HL-60/S4 (cell line): ENCODE measurements around the gene PTF1A.
"Not testable (repeated sequence)": the region's sequence is repeated elsewhere in the genome, so short reads cannot be mapped to it uniquely, and the experiment has no call there.

ENCODE experiments used
- in situ Hi-C: fragments of 300-500 bp; cut with MboI; formaldehyde crosslinking; loops from 2 replicates; pipeline ENCODE4 v1.14.3; 2022; ENCODE audit warnings: low sequenced_read_pairs

PTF1A gene

DNA sequence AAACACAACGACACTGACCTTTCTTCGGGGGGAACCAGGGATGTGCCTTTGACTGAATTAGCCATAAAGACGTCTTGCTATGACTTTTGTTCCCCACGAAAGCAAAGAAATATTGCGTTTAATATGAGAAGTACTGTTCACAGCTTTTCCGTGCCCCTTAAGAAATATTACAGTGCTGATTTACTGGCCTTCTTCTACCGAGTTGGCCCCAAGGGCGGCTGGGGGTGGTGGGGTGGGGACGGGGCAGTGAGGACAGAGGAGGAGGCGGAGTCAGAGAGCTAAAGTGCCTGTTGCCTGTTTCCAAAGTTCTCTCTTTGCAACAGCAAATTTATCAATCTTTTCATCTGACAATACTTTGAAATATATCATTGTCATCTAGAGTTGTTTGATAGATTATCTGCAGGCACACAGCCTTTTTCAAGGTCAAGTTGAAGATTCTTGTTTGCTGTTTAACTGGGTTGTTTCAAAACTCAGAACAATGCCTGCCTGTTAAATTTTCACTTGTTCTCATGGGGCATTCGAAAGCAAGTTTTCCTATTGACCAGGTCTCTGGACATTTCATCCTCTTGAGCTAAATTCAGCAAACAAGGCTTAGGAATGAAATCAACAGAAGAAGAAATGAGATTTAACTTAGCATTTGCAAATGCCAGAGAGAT lies 9.0 kb downstream of the PTF1A start:
- in situ Hi-C loops = no loop called here

DNA sequence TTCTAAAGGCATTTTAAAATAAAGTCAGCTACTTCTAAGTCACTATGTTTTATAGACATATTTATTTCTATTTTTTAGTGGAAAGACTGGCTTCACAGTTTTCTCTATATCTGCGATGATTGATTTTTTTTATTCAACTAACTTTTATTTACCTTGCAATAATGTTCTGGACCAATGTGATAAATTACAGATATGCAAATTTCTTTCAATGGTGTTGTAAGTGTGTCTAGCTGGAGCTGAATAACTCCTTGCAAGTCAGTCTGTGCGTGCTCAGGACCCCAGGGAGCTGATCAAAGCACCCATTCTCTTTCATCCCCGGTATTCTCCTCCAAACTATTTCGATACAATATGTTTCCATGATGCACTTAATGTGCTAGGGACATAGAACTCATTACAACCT lies 9.7 kb downstream of the PTF1A start:
- in situ Hi-C loops = no loop called here

DNA sequence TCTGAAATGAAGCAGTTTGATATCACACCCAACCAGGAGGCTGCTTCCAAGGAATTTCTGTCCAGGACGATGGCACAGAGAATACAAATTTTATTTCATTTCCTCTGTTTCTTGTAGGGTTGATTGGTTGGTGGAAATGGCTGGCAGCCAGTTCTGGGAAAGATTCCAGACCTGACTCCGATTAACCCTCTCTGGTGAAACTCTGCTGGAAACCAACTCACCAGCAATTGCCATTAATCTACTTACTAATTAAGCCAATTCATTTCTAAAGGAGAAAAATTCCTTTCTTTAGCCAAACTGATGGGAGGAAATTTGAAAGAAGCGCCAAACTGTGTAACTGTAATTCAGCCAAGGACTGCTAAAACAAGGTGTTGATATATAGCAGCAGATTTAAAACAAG lies 10.7 kb downstream of the PTF1A start:
- in situ Hi-C loops = no loop called here

DNA sequence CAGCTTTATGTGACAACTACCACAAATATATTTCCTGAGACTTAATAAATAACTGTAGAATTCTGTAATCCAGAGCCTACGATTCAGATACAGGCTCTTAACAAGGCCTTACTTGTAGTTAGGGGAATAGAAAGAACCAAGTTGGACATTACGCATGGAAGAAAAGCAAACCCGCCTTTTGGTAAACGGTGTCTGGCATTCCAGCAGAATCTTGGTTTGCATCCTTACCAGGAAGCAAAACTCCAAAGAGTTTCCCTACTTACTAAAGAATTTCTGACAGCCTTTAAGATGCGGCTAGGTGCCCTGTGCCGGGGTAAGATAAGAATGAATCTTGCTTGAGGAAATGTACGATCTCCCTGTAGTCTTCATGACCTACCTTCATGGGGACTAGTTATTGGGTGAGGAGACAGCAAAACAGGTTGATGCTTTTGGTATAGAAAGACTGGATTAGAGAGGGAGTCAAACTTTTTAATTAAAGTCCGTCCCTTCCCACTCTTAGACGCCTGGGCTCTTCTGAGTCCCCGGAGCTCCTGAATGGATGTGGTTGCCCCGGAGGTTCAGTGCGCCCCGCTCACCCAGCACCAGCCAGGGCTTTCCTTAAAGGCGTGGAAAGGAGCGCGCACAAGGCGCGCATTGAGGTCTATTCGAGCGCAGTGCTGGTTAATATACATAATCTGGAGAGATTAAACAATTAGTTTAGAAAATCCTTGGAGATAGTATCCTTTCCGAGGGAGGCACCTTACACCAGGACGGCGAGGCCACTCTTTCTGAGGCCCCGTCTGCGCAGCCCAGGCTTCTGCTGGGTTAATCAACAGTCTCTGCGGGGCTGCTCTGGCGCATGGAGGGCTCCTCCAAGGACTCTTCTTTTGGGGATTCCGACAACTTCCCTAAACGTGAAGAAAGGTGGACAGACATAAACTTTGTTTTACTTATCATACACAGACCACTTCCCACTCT lies 11.5 kb downstream of the PTF1A start:
- in situ Hi-C loops = no loop called here

DNA sequence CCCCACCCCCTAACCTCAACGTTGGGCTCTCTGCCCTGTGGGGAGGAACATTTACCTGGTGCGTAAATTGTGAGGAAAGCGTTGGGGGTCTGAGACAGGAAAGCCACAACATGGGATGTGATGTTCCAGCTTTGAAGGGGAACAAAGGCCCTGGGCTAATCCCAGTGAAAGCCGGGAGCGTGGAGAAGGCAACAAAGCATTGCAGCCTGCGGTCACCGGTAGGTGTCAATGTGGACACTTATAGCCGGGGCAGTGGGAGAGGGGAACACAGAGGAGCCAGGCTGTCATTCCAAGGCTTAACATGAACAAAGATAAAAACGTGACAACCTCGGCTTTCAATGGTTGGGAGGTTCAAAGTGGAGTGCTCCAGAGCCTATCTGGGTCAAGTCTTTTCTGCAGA lies 12.7 kb downstream of the PTF1A start:
- in situ Hi-C loops = no loop called here

DNA sequence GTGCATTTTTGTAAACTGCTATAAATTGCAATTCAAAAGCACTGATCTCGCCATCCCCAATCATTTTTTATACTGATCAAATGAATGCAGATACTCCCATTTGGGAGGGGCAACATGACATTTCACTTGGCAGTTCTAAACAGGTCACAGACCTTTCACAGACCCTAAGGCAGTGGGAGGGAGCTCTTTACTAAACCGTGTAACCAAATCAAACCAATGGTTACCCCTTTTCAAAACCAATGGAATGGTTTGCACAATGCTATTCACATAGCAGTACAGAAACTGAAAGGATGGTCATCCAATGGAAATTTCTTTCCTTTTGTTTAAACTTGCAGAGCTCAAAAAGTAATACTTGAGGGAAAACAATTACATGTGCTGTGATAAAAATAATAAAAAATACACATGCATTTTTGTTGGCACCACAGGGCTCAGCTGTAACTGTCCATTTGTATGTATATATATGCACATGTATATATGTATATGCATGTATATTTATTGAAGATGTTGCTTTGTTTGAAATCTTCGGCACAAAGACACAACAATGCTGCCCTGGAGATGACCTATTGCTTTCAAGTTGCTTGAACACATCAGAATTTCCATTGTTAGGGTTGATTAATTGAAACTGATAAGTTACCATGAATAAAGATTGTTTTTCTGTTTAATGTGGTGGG lies 14.0 kb downstream of the PTF1A start:
- in situ Hi-C loops = no loop called here

DNA sequence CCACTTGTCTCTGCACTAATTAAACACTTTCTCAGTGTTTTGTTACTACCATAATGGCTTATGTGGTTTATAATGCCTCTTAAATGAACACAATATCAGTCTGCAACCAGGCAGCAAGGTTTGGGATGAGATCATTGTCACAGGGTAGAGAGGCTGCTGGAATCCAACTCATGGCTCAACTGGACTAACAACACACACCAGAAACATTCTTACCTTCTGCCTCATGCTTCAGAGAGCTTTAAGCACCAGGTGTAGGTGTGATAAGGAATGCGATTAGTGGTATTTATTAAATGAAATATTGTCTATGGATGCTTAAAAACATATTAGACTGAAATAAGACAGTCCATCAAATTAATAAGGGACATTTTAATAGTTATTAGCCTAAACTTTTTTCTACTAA lies 25.4 kb downstream of the PTF1A start:
- in situ Hi-C loops = no loop called here

DNA sequence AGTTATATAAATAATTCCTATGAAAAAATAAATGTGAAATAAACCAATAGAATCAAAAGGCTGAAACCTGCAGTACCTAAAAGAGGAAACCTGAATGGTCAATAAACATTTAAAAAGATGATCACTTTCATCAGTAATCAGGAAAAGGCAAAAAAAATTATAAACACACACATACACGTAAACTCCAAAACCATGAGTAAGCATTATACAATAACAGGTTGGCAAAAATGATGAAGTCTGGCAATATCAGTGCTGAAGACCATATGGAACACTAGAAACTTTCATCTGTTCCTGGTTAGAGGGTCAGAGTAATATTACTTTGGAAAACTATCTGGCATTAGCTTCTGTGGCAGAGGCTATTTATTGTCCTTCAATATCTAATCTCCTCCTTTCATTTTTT lies 38.5 kb downstream of the PTF1A start:
- in situ Hi-C loops = no loop called here

DNA sequence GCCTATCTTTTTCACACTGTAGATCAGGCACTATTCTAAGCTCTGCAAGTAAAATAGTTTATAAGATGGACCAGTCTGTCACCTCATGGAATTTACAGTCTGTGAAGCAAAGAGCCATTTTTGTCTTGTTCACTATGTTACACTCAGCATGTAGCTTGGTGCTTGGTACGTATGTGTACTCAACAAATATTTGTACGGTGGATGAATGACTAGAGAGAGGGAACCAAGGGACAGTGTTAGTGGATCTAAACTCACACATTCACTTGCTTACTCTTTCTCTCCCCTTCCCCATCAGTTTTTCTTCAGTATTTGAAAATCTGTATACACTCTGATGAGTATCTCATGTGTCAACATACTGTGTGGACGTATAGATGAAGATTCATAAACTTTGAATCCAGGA lies 45.9 kb downstream of the PTF1A start:
- in situ Hi-C loops = no loop called here

DNA sequence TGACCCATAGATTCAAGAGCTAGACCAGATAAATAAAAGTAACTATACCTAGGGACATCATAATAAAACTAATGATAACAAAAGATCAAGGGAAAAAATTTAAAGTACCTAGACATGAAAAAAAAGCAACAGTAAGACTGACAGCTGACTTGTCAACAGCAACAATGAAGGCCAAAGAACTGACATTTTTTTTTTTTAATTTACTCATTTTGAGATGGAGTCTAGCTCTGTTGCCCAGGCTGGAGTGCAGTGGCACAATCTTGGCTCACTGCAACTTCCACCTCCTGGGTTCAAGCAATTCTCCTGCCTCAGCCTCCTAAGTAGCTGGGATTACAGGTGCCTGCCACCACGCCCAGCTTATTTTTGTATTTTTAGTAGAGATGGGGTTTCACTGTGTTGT lies 49.7 kb downstream of the PTF1A start:
- in situ Hi-C loops = not testable (repeated sequence)
